Parathyroid adenoma (tissue), 2 donors: ENCODE data around the gene C2CD4C.
"Not testable (repeated sequence)": the region's sequence is repeated elsewhere in the genome, so short reads cannot be mapped to it uniquely, and the experiment has no call there.

Experiments used
- H2AFZ ChIP-seq: fragments of 300-600 bp; sonication (generic); one replicate; pipeline ENCODE4 v1.7.0; 2017; ENCODE audit warnings: antibody characterized with exemption, mild to moderate bottlenecking
- H3K27ac ChIP-seq: fragments of 300-600 bp; sonication (generic); one replicate; pipeline ENCODE4 v1.7.0; 2017
- H3K27me3 ChIP-seq: fragments of 300-600 bp; sonication (generic); one replicate; pipeline ENCODE4 v1.7.0; 2017; ENCODE audit warnings: low read length; ENCODE audit not compliant: control insufficient read depth, insufficient read depth
- H3K36me3 ChIP-seq: fragments of 300-600 bp; sonication (generic); one replicate; pipeline ENCODE4 v1.7.0; 2017; ENCODE audit warnings: low read length; ENCODE audit not compliant: control insufficient read depth, insufficient read depth
- H3K4me1 ChIP-seq: fragments of 300-600 bp; sonication (generic); one replicate; pipeline ENCODE4 v1.7.0; 2017; ENCODE audit warnings: control low read depth
- H3K4me2 ChIP-seq: fragments of 300-600 bp; sonication (generic); one replicate; pipeline ENCODE4 v1.7.0; 2017; ENCODE audit warnings: low read length
- H3K4me3 ChIP-seq: fragments of 300-600 bp; sonication (generic); one replicate; pipeline ENCODE4 v1.7.0; 2017; ENCODE audit warnings: low read depth, low read length
- H3K79me2 ChIP-seq: fragments of 300-600 bp; sonication (generic); one replicate; pipeline ENCODE4 v1.7.0; 2017; ENCODE audit warnings: control low read depth
- H3K9ac ChIP-seq: fragments of 300-600 bp; sonication (generic); one replicate; pipeline ENCODE4 v1.7.0; 2017; ENCODE audit warnings: mild to moderate bottlenecking
- H3K9me3 ChIP-seq: fragments of 300-600 bp; sonication (generic); one replicate; pipeline ENCODE4 v1.7.0; 2017; ENCODE audit warnings: low read length; ENCODE audit not compliant: control insufficient read depth
- TF ChIP-seq, protein P1 (sequence below): fragments of 300-600 bp; sonication (generic); IDR thresholded peaks from one replicate; pipeline ENCODE4 v1.7.0; 2017; ENCODE audit warnings: antibody characterized with exemption, mild to moderate bottlenecking
- donor health status: primary hyperparathyroidism.

Gene C2CD4C

DNA sequence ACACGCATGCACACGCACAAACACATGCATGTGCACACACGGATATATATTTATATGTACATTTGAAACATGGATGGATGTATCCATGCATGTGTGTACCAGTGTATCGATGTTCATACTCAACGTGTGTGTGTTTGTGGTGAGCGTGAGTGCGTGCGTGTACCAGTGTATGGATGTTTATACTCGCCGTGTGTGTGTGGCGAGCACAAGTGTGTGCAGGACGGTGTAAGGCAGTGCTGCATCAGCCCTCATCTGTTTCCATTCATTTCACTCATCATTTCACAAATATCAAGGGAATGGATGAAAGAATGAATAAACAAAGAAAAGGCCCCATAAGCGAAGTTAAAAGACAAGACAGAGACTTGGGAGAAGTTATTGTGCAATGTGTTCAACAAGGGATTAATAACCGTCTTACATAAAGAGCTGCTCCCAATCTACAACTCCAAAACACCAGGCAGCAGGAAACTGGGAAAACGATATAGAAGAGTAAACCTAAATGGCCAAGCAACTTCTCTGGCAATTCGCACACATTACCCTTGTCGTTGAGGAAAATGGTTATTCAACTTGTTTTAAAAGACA lies 42.7 kb downstream of the C2CD4C start:
- Histone ChIP-seq H2AFZ (no peak overlapping the region), H3K4me1 (no peaks in the 10 kb centered on the region), H3K27ac (no peak overlapping the region), H3K4me2 (no peak overlapping the region), H3K9me3 (no peaks in the 10 kb centered on the region), H3K27me3 (no peaks in the 10 kb centered on the region), H3K9ac (no peak overlapping the region), H3K4me3 (no peak overlapping the region), H3K79me2 (no peaks in the 10 kb centered on the region), H3K36me3 (no peaks in the 10 kb centered on the region)
- TF ChIP-seq, protein P1, sequence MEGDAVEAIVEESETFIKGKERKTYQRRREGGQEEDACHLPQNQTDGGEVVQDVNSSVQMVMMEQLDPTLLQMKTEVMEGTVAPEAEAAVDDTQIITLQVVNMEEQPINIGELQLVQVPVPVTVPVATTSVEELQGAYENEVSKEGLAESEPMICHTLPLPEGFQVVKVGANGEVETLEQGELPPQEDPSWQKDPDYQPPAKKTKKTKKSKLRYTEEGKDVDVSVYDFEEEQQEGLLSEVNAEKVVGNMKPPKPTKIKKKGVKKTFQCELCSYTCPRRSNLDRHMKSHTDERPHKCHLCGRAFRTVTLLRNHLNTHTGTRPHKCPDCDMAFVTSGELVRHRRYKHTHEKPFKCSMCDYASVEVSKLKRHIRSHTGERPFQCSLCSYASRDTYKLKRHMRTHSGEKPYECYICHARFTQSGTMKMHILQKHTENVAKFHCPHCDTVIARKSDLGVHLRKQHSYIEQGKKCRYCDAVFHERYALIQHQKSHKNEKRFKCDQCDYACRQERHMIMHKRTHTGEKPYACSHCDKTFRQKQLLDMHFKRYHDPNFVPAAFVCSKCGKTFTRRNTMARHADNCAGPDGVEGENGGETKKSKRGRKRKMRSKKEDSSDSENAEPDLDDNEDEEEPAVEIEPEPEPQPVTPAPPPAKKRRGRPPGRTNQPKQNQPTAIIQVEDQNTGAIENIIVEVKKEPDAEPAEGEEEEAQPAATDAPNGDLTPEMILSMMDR: no peak

DNA sequence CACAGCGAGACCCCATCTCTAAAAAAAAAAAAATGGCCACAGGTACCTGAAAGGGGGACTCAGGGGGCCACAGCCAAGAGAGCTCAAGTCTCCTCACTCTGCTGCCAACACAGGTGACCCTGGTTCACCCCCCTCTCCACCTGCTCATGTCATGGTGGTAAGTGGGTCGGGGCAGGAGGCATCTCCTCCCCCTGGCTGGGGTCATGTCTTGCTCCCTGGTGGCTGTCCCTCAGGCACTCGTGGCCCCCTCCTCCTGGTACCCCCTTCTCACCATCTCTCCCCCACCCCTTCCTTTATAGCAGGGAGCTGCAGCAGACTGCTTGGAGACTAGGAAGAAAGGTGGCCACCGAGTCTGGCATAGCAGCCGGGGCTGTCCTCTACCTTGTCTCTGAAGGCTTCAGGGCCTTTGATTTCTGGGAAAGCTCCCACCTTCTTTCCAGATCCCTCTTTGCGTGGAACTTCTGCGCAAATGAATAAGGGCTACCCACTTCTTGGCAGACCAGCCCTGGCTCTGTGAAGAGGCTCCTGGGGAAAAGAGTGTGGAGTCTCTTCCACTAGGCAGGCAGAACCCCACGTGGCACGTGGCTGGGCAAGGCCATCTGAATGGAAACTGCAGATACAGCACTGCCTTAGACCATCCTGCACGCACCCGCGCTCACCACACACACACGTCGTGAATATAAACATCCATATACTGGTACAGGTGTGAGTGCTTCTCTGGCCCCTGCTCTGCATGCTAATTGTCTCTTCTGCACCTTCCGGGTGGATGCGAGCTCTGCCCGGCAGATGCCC lies 44.3 kb downstream of the C2CD4C start:
- Histone ChIP-seq H3K4me2 (no peak overlapping the region), H3K27me3 (no peaks in the 10 kb centered on the region), H3K79me2 (no peaks in the 10 kb centered on the region), H3K36me3 (no peaks in the 10 kb centered on the region), H3K4me1 (no peaks in the 10 kb centered on the region), H3K9me3 (no peaks in the 10 kb centered on the region), H3K4me3 (no peak overlapping the region), H3K27ac (no peak overlapping the region), H2AFZ (no peak overlapping the region), H3K9ac (no peak overlapping the region)
- TF ChIP-seq, protein P1: no peak

DNA sequence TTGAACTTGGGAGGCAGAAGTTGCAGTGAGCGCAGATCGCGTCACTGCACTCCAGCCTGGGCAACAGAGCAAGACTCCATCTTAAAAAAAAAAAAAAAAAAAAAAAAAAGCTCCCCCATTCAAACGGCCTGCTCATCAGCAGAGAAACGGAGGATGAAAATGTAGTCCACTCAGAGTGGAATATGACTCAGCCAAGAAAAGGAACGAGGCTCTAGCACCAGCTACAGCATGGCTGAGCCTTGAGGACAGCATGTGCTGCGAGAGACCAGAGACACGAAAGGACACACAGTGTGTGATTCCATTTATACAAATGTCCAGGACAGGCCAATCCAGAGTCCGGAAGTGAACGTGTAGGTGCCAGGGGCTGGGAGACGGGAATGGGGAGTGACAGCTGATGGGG lies 46.3 kb downstream of the C2CD4C start:
- Histone ChIP-seq H3K4me3 (no peak overlapping the region), H3K27me3 (no peaks in the 10 kb centered on the region), H3K4me1 (no peaks in the 10 kb centered on the region), H3K27ac (no peak overlapping the region), H3K9me3 (no peaks in the 10 kb centered on the region), H3K79me2 (no peaks in the 10 kb centered on the region), H3K4me2 (no peak overlapping the region), H3K9ac (no peak overlapping the region), H2AFZ (no peak overlapping the region), H3K36me3 (no peaks in the 10 kb centered on the region)
- TF ChIP-seq, protein P1: no peak

DNA sequence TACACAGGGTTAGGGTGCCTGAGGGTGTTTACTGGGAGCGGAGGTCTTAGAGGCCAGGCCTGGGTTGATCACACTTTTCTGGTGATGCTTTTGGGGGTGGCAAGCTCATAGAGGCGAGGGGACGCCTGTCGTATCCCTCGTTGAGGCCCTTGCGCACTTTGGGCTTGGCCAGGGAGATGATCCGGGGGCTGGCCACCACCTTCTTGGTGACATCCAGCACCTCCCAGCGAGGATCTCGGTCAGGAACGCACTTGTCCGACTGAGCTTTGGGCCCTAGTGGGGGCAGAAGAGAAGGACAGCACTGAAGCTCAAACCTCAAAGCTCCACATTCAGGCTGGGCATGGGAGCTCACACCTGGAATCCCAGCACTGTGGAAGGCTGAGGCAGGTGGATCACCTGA lies 46.8 kb downstream of the C2CD4C start:
- Histone ChIP-seq H3K79me2 (no peaks in the 10 kb centered on the region), H3K9me3 (no peaks in the 10 kb centered on the region), H3K4me2 (no peak overlapping the region), H3K4me3 (no peak overlapping the region), H3K27me3 (no peaks in the 10 kb centered on the region), H3K4me1 (no peaks in the 10 kb centered on the region), H3K9ac (no peak overlapping the region), H2AFZ (no peak overlapping the region), H3K36me3 (no peaks in the 10 kb centered on the region), H3K27ac (no peak overlapping the region)
- TF ChIP-seq, protein P1: no peak

DNA sequence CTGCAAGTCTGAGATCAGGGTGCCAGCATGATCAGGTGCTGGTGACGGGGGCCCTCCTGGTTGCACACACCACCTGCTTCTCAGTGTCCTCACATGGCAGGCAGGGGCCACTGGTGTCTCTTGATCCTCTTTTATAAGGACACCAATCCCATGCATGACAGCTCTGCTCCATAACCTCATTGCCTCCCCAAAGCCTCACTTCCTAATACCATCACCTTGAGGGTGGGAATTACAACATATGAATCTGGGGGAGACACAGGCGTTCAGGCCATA lies 49.4 kb downstream of the C2CD4C start:
- TF ChIP-seq, protein P1: no peak
- H3K4me2 ChIP-seq: no peak overlapping the region
- H3K27me3 ChIP-seq: no peaks in the 10 kb centered on the region
- H3K27ac ChIP-seq: no peak overlapping the region
- no peaks in the 10 kb centered on the region for H3K4me1 ChIP-seq
- H3K79me2 ChIP-seq: no peaks in the 10 kb centered on the region
- no peak overlapping the region for H2AFZ ChIP-seq
- no peak overlapping the region for H3K4me3 ChIP-seq
- H3K9me3 ChIP-seq: no peaks in the 10 kb centered on the region
- H3K36me3 ChIP-seq: no peaks in the 10 kb centered on the region
- no peak overlapping the region for H3K9ac ChIP-seq

DNA sequence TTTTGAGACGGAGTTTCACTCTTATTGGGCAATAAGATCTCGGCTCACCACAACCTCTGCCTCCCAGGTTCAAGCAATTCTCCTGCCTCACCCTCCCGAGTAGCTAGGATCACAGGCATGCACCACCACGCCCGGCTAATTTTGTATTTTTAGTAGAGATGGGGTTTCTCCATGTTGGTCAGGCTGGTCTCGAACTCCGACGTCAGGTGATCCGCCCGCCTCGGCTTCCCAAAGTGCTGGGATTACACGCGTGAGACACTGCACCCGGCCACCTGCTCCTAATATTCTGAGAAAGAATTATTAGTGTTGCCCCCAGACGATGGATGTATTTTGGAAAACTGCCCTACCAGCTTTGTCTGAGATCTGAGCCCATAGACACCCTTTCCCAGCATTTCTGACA lies 53.4 kb downstream of the C2CD4C start:
- H3K4me3 ChIP-seq, H3K4me1 ChIP-seq, H3K27ac ChIP-seq, H3K27me3 ChIP-seq, H3K79me2 ChIP-seq, H2AFZ ChIP-seq, H3K4me2 ChIP-seq, H3K9me3 ChIP-seq, H3K36me3 ChIP-seq, H3K9ac ChIP-seq: not testable (repeated sequence)
